COR-L47 (cell line): ENCODE measurements around the gene INPP5B.

Source experiments
- DNase-seq: peaks from one replicate; lab custom pipeline; 2025; lab: John Stamatoyannopoulos, UW

Gene INPP5B

DNA sequence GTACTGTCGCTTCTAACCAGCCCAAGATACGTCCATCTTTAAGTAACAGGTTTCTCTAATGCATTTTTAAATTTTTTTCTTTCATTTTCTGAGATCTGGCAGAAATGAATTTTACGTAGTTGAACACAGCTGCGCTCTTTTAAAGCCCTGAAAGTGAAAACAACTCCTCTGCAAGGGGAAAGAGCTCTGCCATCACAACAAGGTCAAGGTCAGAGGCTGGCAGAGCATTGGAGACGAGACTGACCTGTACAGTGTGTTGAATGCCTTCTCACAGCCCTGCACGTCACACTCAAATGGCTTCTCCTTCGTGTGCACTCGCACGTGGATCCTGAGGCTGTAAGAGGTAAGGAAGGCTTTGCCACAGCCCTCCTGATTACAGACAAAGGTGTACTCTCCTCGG lies 107.2 kb downstream of the INPP5B start:
- no peak for DNase-seq

DNA sequence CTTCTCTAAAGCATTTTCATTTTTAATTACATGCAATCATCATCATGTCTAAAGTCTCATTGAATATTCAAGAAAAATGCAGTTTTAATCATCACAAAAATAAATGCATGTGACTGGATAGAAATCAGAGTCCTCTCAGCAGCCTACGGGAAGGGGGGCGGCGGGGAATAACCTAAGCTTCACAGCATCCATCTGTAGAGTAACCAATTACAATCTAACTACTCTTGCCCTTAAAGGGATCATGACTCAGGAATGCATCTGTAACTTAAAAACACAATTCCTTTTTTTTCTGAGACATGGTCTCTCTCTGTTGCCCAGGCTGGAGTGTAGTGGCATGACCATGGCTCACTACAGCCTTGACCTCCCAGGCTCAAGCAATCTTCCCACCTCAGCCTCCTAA lies 110.1 kb downstream of the INPP5B start:
- no peak for DNase-seq

DNA sequence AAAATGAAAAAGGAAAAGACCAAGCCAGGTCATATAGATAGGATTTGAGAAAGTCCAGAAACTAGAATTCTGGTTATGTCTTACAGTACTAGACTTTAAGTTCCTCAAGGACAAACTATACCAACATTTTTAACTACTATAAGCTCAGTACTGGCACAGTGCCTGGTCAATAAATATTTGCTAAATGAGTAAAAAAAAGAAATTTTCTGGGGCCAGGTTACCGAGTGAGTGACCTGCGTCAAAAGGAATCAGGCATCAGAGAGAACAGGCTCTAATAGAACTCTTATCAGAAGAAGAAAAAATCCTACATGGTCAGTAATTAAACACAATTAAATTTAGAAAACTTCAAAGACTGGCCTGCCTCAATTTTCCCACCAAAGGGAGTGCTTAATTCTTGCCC lies 115.0 kb downstream of the INPP5B start:
- DNase-seq = no peak

DNA sequence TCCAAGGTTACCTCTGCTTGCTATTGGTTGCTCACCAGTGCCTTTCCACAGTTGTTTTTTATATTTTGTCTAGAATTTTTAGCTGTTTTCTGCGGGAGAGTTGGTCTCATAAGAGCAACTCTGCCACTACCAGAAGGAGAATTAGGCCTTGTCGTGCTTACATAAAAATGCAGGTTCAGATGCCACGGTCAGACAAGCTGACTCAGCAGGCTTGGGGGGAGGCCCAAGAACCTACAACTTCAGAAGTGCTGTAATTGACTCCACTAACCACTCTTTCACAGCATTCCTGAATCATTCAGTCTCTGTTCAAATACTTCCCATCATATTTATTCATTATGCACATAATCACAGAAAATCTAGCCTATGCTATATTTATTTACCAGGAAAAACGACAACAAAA lies 115.7 kb downstream of the INPP5B start:
- no peak for DNase-seq

DNA sequence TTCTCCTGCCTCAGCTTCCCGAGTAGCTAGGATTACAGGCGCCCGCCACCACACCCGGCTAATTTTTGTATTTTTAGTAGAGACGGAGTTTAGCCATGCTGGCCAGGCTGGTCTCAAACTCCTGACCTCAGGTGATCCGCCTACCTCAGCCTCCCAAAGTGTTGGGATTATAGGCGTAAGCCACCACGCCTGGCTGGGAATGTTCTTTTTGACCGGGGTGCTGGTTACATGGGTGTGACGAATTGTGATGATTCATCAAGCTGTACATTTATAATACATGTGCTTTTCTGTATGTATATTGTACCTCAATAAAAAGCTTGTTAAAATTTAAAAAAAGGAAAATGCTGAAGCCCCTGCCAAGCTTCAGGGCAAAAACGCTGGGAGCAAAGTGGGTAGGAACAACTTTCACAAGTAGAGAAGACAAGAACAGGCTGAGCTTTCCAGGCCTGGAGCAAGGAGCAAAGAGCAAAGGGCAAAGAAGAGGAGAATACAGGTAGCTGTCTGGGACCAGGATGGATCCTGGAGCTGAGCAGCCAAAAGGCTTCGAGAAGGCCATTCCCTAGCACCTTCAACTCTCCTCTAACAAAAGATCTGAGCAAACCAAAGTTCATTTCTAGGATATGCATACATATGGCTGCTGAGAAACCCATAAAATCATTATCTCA lies 118.3 kb downstream of the INPP5B start:
- DNase-seq = no peak

DNA sequence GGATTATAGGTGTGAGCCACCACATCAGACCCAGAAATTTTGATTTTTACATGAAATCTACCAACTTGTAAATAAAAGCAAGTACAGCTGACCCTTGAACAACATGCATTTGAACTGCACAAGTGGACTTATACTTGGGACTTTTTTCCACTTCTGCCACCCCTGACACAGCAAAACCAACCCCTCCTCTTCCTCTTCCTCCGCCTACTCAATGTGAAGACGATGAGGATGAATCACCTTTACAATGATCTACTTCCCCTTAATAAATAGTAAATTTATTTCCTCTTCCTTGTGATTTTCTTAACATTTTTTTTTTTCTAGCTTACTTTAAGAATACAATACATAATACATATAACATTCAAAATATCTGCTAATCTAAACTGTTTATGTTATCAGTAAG lies 121.3 kb downstream of the INPP5B start:
- DNase-seq = no peak

DNA sequence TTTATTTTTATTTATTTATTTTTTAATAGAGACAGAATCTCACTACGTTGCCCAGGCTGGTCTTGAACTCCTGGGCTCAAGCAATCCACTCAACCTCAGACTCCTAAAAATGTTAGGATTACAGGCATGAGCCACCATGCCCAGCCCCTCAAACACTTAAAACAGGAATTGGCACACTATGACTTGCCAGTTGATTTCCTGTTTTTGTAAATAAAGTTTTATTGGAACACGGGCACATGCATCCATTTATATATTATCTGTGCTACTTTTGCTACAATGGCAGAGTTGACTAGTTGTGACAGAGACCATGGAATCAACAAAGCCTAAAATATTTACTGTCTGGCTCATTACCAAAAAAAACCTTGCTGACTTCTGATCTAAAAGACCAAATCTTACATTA lies 122.9 kb downstream of the INPP5B start:
- no peak for DNase-seq

DNA sequence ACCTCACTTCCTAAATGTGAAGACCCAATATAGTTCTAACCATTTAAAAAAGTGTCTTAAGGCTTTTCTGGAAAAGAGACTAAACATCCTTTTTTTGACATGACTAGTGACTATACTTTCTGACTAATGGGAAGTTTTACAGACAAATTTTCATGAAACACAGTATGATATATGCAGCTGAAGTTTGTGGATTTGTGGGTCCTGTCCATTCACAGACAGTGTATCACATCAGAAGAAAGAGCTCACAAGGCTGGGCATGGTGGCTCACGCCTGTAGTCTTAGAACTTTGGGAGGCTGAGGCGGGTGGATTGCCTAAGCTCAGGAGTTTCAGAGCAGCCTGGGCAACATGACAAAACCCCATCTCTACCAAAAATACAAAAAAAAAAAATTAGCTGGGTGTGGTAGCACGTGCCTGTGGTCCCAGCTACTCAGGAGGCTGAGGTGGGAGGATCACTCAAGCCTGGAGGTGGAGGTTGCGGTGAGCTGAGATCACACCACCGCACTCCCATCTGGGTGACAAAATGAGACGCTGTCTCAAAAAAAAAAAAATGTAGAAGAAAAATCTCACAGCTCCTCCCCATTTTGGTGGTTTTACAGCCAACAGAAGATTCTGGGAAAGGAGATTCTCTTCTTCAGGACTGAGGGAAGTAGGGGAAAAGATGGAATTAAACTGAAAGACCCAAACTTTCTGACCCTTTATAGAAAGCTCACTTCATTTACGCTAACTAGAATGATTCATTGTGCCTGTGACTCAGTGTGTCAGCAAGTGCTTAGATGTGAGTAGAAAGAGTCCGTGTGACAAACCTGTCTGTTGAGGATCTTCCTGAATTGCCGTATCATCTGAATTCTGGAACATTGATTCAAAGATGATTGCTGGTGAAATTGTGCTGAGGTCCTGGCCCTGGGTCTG lies 123.7 kb downstream of the INPP5B start:
- DNase-seq = no peak

DNA sequence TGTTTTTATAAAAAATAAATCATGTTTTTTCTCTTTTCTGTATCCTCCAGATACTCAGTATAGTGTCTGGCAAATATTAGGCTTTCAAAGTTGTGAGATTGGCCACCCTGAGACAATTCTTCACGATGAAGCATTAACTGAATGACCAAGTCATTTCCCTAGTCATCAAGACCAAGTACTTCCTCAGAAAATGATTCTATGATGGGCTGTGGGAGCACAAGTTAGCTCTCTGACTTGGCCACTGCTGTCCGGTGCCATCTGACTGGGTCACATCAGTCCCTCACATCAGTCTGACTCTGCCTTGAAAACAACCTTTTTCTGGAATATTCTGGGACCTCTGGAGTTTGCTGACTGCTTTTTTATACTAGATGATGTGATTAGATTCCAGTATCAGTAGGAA lies 125.4 kb downstream of the INPP5B start:
- DNase-seq = no peak

DNA sequence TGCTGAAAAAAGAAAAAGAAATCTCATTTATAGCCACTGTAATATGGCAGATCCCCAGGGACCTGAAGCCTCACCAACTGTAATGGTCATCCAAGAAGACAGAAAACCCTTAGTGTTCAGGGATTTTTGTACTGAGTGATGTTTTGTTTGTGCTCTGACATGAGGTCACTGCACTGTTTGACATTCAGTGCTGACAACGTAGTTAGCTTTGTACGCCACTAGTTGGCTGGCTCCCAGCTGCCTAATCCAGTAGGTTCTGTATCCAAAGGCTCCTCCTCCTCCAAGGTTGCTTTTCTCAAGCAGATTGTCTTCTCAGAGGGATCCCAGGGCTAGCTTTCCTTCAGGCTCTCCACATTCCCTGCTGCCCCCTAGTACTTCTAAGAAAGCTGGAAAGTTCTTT lies 129.4 kb downstream of the INPP5B start:
- no peak for DNase-seq

DNA sequence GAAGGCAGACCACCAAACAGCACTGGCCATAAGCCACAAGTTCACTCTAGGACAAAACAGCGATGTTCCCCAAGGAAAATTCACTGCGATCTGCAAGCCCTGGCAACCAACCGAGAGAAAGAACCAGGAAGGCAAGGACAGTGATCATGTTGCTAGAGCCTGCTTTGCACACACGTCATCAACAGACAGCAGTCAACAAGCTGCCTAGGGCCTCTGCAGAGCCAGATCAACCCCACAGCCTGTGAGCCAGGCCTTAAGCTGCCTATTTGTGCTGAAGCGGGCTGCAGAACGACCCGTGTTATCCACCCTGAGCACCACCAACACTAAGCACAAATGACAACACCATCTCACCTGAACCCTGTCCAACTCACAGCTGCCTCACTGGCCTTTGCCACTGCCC lies 132.6 kb downstream of the INPP5B start:
- DNase-seq = no peak

DNA sequence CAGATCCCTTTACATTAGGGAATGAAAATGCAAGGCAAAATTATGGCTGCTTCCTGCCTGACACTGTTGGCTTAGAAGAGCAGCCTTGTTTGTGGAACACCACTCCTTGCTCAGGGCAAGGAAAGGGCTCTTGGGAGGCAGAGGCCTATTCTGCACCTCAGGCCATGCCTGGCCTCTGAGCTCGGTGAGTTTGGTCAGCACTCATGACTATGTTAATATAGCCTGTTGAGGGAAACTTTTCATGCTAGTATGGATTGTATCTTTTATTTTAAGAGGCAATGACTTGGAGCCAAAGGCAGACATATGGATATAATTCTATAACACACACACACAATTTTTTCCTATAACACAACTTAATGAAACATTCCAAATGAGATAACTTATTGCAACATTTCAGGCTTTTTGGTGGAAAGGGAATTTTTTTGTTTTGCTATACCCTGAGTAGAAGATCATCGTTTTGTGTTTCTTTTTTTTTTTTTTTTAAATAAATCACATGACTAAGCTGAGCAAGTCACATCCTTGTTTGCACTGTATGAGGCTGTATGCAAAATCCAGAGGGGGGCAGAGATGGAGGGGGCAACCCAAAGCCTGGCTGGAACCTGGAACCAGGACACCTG lies 133.2 kb downstream of the INPP5B start:
- no peak for DNase-seq

DNA sequence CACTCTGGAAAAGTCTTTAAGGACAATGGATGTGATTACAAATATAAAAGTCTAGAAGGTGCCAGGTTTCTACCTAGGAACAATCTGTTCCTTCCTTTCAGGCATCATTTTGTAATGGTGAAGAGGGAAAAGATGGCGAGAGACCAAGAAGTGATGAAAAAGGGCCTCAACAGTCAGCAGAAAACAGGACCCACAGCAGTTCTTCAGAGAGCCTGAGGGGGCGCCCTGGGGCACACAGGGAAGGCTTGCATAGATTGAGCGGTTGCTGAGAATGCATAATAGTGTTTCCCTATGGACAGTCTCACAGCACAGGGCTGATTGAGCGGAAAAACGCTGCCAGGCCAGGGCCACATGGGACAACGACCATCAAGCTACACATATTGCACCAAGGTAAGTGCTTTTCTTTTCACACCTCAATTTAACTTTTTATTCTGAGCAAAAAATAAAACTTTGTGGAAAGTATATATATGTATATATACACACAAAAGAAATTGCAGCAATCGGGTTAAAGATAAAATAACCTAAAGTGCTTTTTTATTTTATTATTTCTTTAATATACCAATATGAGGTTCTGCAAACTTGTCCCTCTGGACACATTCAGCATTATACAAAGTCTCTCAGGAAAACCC lies 135.7 kb downstream of the INPP5B start:
- DNase-seq = peak; percentile 68
